Urinary bladder (tissue), 4 donors: Measurements from ENCODE around the gene AZU1. TPM values are rescaled to one million over a fixed set of nuclear protein-coding genes. Genes with fewer than 3 reads are reported as not detected.
"Not testable (repeated sequence)": the region's sequence is repeated elsewhere in the genome, so short reads cannot be mapped to it uniquely, and the experiment has no call there.

Experiments
- DNase-seq: peaks from one replicate; pipeline ENCODE4 v3.0.0-alpha.2; 2015; ENCODE audit errors: extremely low spot score
- H3K27ac ChIP-seq: one replicate; pipeline ENCODE4 v1.5.1; 2013; ENCODE audit warnings: low read depth, mild to moderate bottlenecking, moderate library complexity
- H3K36me3 ChIP-seq: one replicate; pipeline ENCODE4 v1.6.1; 2013; ENCODE audit warnings: mild to moderate bottlenecking, moderate library complexity; ENCODE audit not compliant: insufficient read depth
- H3K4me1 ChIP-seq: one replicate; pipeline ENCODE4 v1.6.1; 2013; ENCODE audit warnings: mild to moderate bottlenecking, moderate library complexity; ENCODE audit not compliant: insufficient read depth
- H3K4me3 ChIP-seq: one replicate; pipeline ENCODE4 v1.5.1; 2013; ENCODE audit warnings: low read depth, low read length
- WGBS: extraction: QIAGEN DNeasy Blood & Tissue Kit; methylation state at CpG from one replicate; pipeline ENCODE4 v1.1.7; 2013; 5-methylcytosine and 5-hydroxymethylcytosine counted together
- polyA plus RNA-seq: library from polyadenylated mRNA; stranded (reverse); fragments of 200-250 nt; gene quantifications from one replicate; pipeline ENCODE4 v1.2.3, GENCODE V29; 2013
- small RNA-seq: library from RNA; depleted of rRNA; stranded (forward); fragments of <200 nt; gene quantifications from one replicate; pipeline ENCODE3, GENCODE V24; 2014
- total RNA-seq: library from RNA; depleted of rRNA; stranded (reverse); fragments of >200 nt; gene quantifications from one replicate; pipeline ENCODE4 v1.2.3, GENCODE V29; 2014
- donor health status: healthy with polysubstance abuse.
- donor health status: healthy.

The AZU1 gene
- total and polyA plus RNA-seq, 2 donors = 0.15 TPM; not detected in 1

- WGBS = 92% methylated on average over 24 of the region's 24 CpGs
- H3K36me3 ChIP-seq, DNase-seq: not testable (repeated sequence)
These were observed 51.3 kb downstream of the AZU1 start for GRCh38 chr19:878751-879561.

GRCh38 chr19:879711-880438 is 52.2 kb downstream of the AZU1 start:
- WGBS = 88% methylated on average over 37 of the region's 37 CpGs
- H3K4me3 ChIP-seq = no peak overlapping the region
- no peak for DNase-seq
- H3K27ac ChIP-seq = no peak overlapping the region
- H3K4me1 ChIP-seq = no peaks in the 10 kb centered on the region
- H3K36me3 ChIP-seq = peaks cover 2% of the 10 kb centered on the region

More at GRCh38 chr19:878751-879561, 51.3 kb downstream of the AZU1 start:
- not testable (repeated sequence) for H3K4me1 ChIP-seq, H3K27ac ChIP-seq, H3K4me3 ChIP-seq

Small RNAs within 50 kb of the gene (small RNA-seq; reads per million reads assigned to genes)
- not detected for gene MIR3187

Other genes starting within 250 kb of the AZU1 start
- gene HCN2, start 238.0 kb upstream of the AZU1 start, total RNA-seq = 0.26 TPM
- gene HCN2, start 238.0 kb upstream of the AZU1 start, polyA plus RNA-seq = 0.43 TPM
- 10.3 TPM for gene POLRMT, start 194.3 kb upstream of the AZU1 start, total RNA-seq
- 44.6 TPM for gene POLRMT, start 194.3 kb upstream of the AZU1 start, polyA plus RNA-seq
- not detected for gene FGF22, start 188.0 kb upstream of the AZU1 start, total RNA-seq
- gene FGF22, start 188.0 kb upstream of the AZU1 start, polyA plus RNA-seq = 1.6 TPM
- 8.6 TPM for gene RNF126, start 164.6 kb upstream of the AZU1 start, total RNA-seq
- gene RNF126, start 164.6 kb upstream of the AZU1 start, polyA plus RNA-seq = 41.8 TPM
- 23.3 TPM for gene FSTL3, start 151.4 kb upstream of the AZU1 start, total RNA-seq
- gene FSTL3, start 151.4 kb upstream of the AZU1 start, polyA plus RNA-seq = 86.9 TPM
- not detected for gene PRSS57, start 132.4 kb upstream of the AZU1 start, total RNA-seq
- not detected for gene PRSS57, start 132.4 kb upstream of the AZU1 start, polyA plus RNA-seq
- gene PALM, start 118.9 kb upstream of the AZU1 start, total RNA-seq = 23.6 TPM
- 69.3 TPM for gene PALM, start 118.9 kb upstream of the AZU1 start, polyA plus RNA-seq
- gene MISP, start 76.7 kb upstream of the AZU1 start, total RNA-seq = 1.4 TPM
- gene MISP, start 76.7 kb upstream of the AZU1 start, polyA plus RNA-seq = 0.91 TPM
- gene PTBP1, start 30.4 kb upstream of the AZU1 start, total RNA-seq = 104 TPM
- gene PTBP1, start 30.4 kb upstream of the AZU1 start, polyA plus RNA-seq = 108 TPM
- 2.1 TPM for gene PLPPR3, start 5.9 kb upstream of the AZU1 start, total RNA-seq
- gene PLPPR3, start 5.9 kb upstream of the AZU1 start, polyA plus RNA-seq = 0.03 TPM
- gene PRTN3, start 13.2 kb downstream of the AZU1 start, total RNA-seq = 0.26 TPM
- gene PRTN3, start 13.2 kb downstream of the AZU1 start, polyA plus RNA-seq = 0.08 TPM
- gene ELANE, start 24.5 kb downstream of the AZU1 start, total RNA-seq = not detected
- 5.7 TPM for gene ELANE, start 24.5 kb downstream of the AZU1 start, polyA plus RNA-seq
- gene CFD, start 31.8 kb downstream of the AZU1 start, total RNA-seq = 84.4 TPM
- 2,164 TPM for gene CFD, start 31.8 kb downstream of the AZU1 start, polyA plus RNA-seq
- 21.2 TPM for gene MED16, start 65.3 kb downstream of the AZU1 start, total RNA-seq
- gene MED16, start 65.3 kb downstream of the AZU1 start, polyA plus RNA-seq = 59.8 TPM
- not detected for gene RNU6-9, start 65.6 kb downstream of the AZU1 start, total RNA-seq
- not detected for gene RNU6-9, start 65.6 kb downstream of the AZU1 start, polyA plus RNA-seq
- 16.0 TPM for gene R3HDM4, start 85.4 kb downstream of the AZU1 start, total RNA-seq
- 62.3 TPM for gene R3HDM4, start 85.4 kb downstream of the AZU1 start, polyA plus RNA-seq
- gene KISS1R, start 89.5 kb downstream of the AZU1 start, total RNA-seq = not detected
- 0.28 TPM for gene KISS1R, start 89.5 kb downstream of the AZU1 start, polyA plus RNA-seq
- gene ARID3A, start 98.2 kb downstream of the AZU1 start, total RNA-seq = 9.1 TPM
- gene ARID3A, start 98.2 kb downstream of the AZU1 start, polyA plus RNA-seq = 6.1 TPM
- 23.3 TPM for gene WDR18, start 156.5 kb downstream of the AZU1 start, total RNA-seq
- gene WDR18, start 156.5 kb downstream of the AZU1 start, polyA plus RNA-seq = 36.6 TPM
- gene GRIN3B, start 172.6 kb downstream of the AZU1 start, total RNA-seq = not detected
- 0.06 TPM for gene GRIN3B, start 172.6 kb downstream of the AZU1 start, polyA plus RNA-seq
- 34.5 TPM for gene TMEM259, start 193.3 kb downstream of the AZU1 start, total RNA-seq
- 159 TPM for gene TMEM259, start 193.3 kb downstream of the AZU1 start, polyA plus RNA-seq
- gene RNU6-2, start 193.7 kb downstream of the AZU1 start, total RNA-seq = not detected
- not detected for gene RNU6-2, start 193.7 kb downstream of the AZU1 start, polyA plus RNA-seq
- 73.3 TPM for gene CNN2, start 198.8 kb downstream of the AZU1 start, total RNA-seq
- 97.1 TPM for gene CNN2, start 198.8 kb downstream of the AZU1 start, polyA plus RNA-seq
- 1.9 TPM for gene ABCA7, start 212.3 kb downstream of the AZU1 start, total RNA-seq
- 5.9 TPM for gene ABCA7, start 212.3 kb downstream of the AZU1 start, polyA plus RNA-seq
- gene ARHGAP45, start 239.3 kb downstream of the AZU1 start, total RNA-seq = 5.7 TPM
- 12.0 TPM for gene ARHGAP45, start 239.3 kb downstream of the AZU1 start, polyA plus RNA-seq